ENCODE results near the gene SIDT1.

Gene SIDT1

GRCh38 chr3:113531826-113532697, at the start of gene SIDT1:
Gene SIDT1 (plus strand): TSS chr3:113532555. CDS start chr3:113533022, 467 bp downstream.
- TF ChIP-seq YY1 (IDR thresholded peaks at IDR 0.05; ENCODE audit: low read depth) (no peak), TCF12 (IDR thresholded peaks at IDR 0.05; ENCODE audit: low read depth) (no peak), EP300 (IDR thresholded peaks at IDR 0.05; ENCODE audit: borderline replicate concordance) (no peak), CEBPB (IDR thresholded peaks at IDR 0.05) (no peak), FOXM1 (IDR thresholded peaks at IDR 0.05; ENCODE audit: borderline replicate concordance, low read depth) (no peak), EGR1 (IDR thresholded peaks at IDR 0.05) (no peak), RAD21 (IDR thresholded peaks at IDR 0.05; ENCODE audit: low read depth) (no peak), NFIC (IDR thresholded peaks at IDR 0.05) (no peak), TEAD4 (IDR thresholded peaks at IDR 0.05) (no peak), ZBTB7A (IDR thresholded peaks at IDR 0.05; ENCODE audit: low read depth) (no peak), CREB1 (IDR thresholded peaks at IDR 0.05; ENCODE audit: low read depth) (no peak), TAF1 (IDR thresholded peaks at IDR 0.05; ENCODE audit: low read depth) (no peak)
- TF ChIP-seq, protein P1, sequence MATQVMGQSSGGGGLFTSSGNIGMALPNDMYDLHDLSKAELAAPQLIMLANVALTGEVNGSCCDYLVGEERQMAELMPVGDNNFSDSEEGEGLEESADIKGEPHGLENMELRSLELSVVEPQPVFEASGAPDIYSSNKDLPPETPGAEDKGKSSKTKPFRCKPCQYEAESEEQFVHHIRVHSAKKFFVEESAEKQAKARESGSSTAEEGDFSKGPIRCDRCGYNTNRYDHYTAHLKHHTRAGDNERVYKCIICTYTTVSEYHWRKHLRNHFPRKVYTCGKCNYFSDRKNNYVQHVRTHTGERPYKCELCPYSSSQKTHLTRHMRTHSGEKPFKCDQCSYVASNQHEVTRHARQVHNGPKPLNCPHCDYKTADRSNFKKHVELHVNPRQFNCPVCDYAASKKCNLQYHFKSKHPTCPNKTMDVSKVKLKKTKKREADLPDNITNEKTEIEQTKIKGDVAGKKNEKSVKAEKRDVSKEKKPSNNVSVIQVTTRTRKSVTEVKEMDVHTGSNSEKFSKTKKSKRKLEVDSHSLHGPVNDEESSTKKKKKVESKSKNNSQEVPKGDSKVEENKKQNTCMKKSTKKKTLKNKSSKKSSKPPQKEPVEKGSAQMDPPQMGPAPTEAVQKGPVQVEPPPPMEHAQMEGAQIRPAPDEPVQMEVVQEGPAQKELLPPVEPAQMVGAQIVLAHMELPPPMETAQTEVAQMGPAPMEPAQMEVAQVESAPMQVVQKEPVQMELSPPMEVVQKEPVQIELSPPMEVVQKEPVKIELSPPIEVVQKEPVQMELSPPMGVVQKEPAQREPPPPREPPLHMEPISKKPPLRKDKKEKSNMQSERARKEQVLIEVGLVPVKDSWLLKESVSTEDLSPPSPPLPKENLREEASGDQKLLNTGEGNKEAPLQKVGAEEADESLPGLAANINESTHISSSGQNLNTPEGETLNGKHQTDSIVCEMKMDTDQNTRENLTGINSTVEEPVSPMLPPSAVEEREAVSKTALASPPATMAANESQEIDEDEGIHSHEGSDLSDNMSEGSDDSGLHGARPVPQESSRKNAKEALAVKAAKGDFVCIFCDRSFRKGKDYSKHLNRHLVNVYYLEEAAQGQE (IDR thresholded peaks at IDR 0.05; ENCODE audit: low read depth): no peak
- TF ChIP-seq, protein P2, sequence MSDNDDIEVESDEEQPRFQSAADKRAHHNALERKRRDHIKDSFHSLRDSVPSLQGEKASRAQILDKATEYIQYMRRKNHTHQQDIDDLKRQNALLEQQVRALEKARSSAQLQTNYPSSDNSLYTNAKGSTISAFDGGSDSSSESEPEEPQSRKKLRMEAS (IDR thresholded peaks at IDR 0.05): no peak
- TF ChIP-seq, protein P3, sequence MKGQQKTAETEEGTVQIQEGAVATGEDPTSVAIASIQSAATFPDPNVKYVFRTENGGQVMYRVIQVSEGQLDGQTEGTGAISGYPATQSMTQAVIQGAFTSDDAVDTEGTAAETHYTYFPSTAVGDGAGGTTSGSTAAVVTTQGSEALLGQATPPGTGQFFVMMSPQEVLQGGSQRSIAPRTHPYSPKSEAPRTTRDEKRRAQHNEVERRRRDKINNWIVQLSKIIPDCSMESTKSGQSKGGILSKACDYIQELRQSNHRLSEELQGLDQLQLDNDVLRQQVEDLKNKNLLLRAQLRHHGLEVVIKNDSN (IDR thresholded peaks at IDR 0.05): no peak

- TF ChIP-seq FOXM1 (IDR thresholded peaks at IDR 0.05; ENCODE audit: borderline replicate concordance, low read depth): no peak
- no peak for TF ChIP-seq CREB1 (IDR thresholded peaks at IDR 0.05; ENCODE audit: low read depth)
- TF ChIP-seq TAF1 (IDR thresholded peaks at IDR 0.05; ENCODE audit: low read depth): no peak
- TF ChIP-seq, protein P3 (IDR thresholded peaks at IDR 0.05): no peak
- TF ChIP-seq, protein P1 (IDR thresholded peaks at IDR 0.05; ENCODE audit: low read depth): no peak
- no peak for TF ChIP-seq CEBPB (IDR thresholded peaks at IDR 0.05)
- no peak for TF ChIP-seq TEAD4 (IDR thresholded peaks at IDR 0.05)
- no peak for TF ChIP-seq EP300 (IDR thresholded peaks at IDR 0.05; ENCODE audit: borderline replicate concordance)
- TF ChIP-seq ZBTB7A (IDR thresholded peaks at IDR 0.05; ENCODE audit: low read depth): no peak
- TF ChIP-seq, protein P2 (IDR thresholded peaks at IDR 0.05): no peak
- TF ChIP-seq TCF12 (IDR thresholded peaks at IDR 0.05; ENCODE audit: low read depth): no peak
- no peak for TF ChIP-seq NFIC (IDR thresholded peaks at IDR 0.05)
- no peak for TF ChIP-seq RAD21 (IDR thresholded peaks at IDR 0.05; ENCODE audit: low read depth)
- no peak for TF ChIP-seq YY1 (IDR thresholded peaks at IDR 0.05; ENCODE audit: low read depth)
- no peak for TF ChIP-seq EGR1 (IDR thresholded peaks at IDR 0.05)
Measured at GRCh38 chr3:113485161-113485609, 47.2 kb upstream of the SIDT1 start.

- TF ChIP-seq RAD21 (IDR thresholded peaks at IDR 0.05; ENCODE audit: low read depth) (peak; percentile 28), TEAD4 (IDR thresholded peaks at IDR 0.05) (no peak)
Measured at GRCh38 chr3:113495035-113495434, 37.3 kb upstream of the SIDT1 start.

DNA sequence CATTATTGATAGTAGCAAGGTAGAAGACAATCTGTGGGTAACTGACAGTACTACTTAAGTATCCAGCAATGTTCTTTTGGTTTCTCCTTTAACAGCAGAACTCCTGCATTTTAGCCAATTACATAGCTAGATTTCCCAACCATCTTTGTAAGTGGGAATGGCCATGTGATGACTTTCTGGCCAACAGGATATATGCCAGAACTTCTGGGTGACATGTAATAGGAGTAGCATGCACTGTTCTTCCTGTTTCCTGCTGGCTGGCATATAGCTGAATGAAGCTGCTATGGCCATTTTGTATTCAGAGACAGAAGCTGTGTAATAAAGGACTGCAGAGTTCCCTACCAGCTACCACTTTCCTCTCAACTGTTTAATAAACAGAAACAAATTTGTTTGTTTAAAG, 35.4 kb upstream of the SIDT1 start:
- TF ChIP-seq, protein P3 (IDR thresholded peaks at IDR 0.05): peak; percentile 46; the same call in 1 of the 2 replicates
- TF ChIP-seq EP300 (IDR thresholded peaks at IDR 0.05; ENCODE audit: borderline replicate concordance): no peak

GRCh38 chr3:113498221-113499005, 33.9 kb upstream of the SIDT1 start:
- TF ChIP-seq NFIC (IDR thresholded peaks at IDR 0.05): no peak
- TF ChIP-seq TEAD4 (IDR thresholded peaks at IDR 0.05): no peak
- no peak for TF ChIP-seq TAF1 (IDR thresholded peaks at IDR 0.05; ENCODE audit: low read depth)
- no peak for TF ChIP-seq EP300 (IDR thresholded peaks at IDR 0.05; ENCODE audit: borderline replicate concordance)
- TF ChIP-seq RAD21 (IDR thresholded peaks at IDR 0.05; ENCODE audit: low read depth): no peak
- TF ChIP-seq CEBPB (IDR thresholded peaks at IDR 0.05): no peak
